GM10266 (cell line): Measurements from ENCODE around the gene CETP.
"Not testable (repeated sequence)": the region's sequence is repeated elsewhere in the genome, so short reads cannot be mapped to it uniquely, and the experiment has no call there.

ENCODE experiments used
- DNase-seq: peaks from one replicate; pipeline ENCODE4 v3.0.0; 2012; ENCODE audit errors: extremely low spot score
- CTCF ChIP-seq: IDR thresholded peaks from 2 replicates; pipeline ENCODE4 v1.5.1; 2012; ENCODE audit warnings: mild to moderate bottlenecking, low read depth; ENCODE audit not compliant: control insufficient read depth, insufficient read depth; ENCODE audit errors: missing control alignments

CETP gene

GRCh38 chr16:57003439-57004386, 42.0 kb downstream of the CETP start:
- TF ChIP-seq CTCF = no peak
- no peak for DNase-seq

GRCh38 chr16:57004387-57005250, 42.9 kb downstream of the CETP start:
- DNase-seq = no peak
- no peak for TF ChIP-seq CTCF

- not testable (repeated sequence) for DNase-seq
Observed at GRCh38 chr16:57005597-57005996, 43.8 kb downstream of the CETP start.

- no peak for TF ChIP-seq CTCF
- no peak for DNase-seq
Observed at GRCh38 chr16:57007050-57007449, 45.3 kb downstream of the CETP start.

- no peak for DNase-seq
- no peak for TF ChIP-seq CTCF
Observed at GRCh38 chr16:57007530-57007929, 45.8 kb downstream of the CETP start.

GRCh38 chr16:57008440-57008839, 46.7 kb downstream of the CETP start:
- no peak for TF ChIP-seq CTCF
- no peak for DNase-seq

GRCh38 chr16:57009643-57010170, 48.0 kb downstream of the CETP start:
- no peak for DNase-seq
- TF ChIP-seq CTCF = no peak
